H1 (cell line): Measurements from ENCODE around the gene KCNMB4. TPM values are rescaled to one million over a fixed set of nuclear protein-coding genes. Genes with fewer than 3 reads are reported as not detected.

Source experiments
- CTCF ChIA-PET: fragments of 300-600 bp; sonication (Branson Sonifier 250); formaldehyde crosslinking; loops from one replicate; lab custom pipeline; 2021; ENCODE audit not compliant: partially characterized antibody; lab: Charles Lee
- POLR2A ChIA-PET: fragments of 300-600 bp; sonication (Branson Sonifier 250); formaldehyde crosslinking; loops from one replicate; lab custom pipeline; 2021; ENCODE audit warnings: inconsistent platforms; ENCODE audit not compliant: partially characterized antibody; lab: Charles Lee
- DNase-seq, 2 experiments: peaks; one replicate each; pipeline versions ENCODE4 v3.0.0 to v3.0.0-alpha.2; 2010 to 2022; ENCODE audit warnings: low spot score in 2 of 2, low read depth in 1 of 2, mixed read lengths in 1 of 2
- FAIRE-seq: peaks from 2 replicates; lab custom pipeline; 2011; peaks lifted over from hg19 to GRCh38; lab: Jason Lieb, UNC
- H2AFZ ChIP-seq: 2 replicates; pipeline ENCODE4 v1.8.1; 2012; ENCODE audit warnings: low read length, inconsistent platforms
- H2AK5ac ChIP-seq: 2 replicates; pipeline ENCODE4 v1.6.1; 2013; ENCODE audit warnings: low read depth, low read length
- H2BK120ac ChIP-seq: replicated peaks from 2 replicates; pipeline ENCODE3; 2013; ENCODE audit warnings: low read depth, low read length, inconsistent platforms
- H2BK12ac ChIP-seq: 2 replicates; pipeline ENCODE4 v1.6.1; 2013; ENCODE audit warnings: low read depth, low read length
- H2BK15ac ChIP-seq: 2 replicates; pipeline ENCODE4 v1.6.1; 2013; ENCODE audit warnings: low read length
- H2BK20ac ChIP-seq: 2 replicates; pipeline ENCODE4 v1.6.1; 2013; ENCODE audit warnings: low read length
- H2BK5ac ChIP-seq: 2 replicates; pipeline ENCODE4 v1.6.1; 2013; ENCODE audit warnings: low read depth, low read length
- H3K14ac ChIP-seq: 2 replicates; pipeline ENCODE4 v1.6.1; 2013; ENCODE audit warnings: inconsistent platforms; ENCODE audit not compliant: insufficient read length
- H3K18ac ChIP-seq: 2 replicates; pipeline ENCODE4 v1.6.1; 2013; ENCODE audit warnings: low read length; ENCODE audit errors: extremely low read depth
- H3K23ac ChIP-seq: 2 replicates; pipeline ENCODE4 v1.6.1; 2013; ENCODE audit warnings: inconsistent platforms; ENCODE audit not compliant: insufficient read length
- H3K23me2 ChIP-seq: 2 replicates; pipeline ENCODE4 v1.6.1; 2013; ENCODE audit warnings: low read depth, low read length
- H3K27ac ChIP-seq: 2 replicates; pipeline ENCODE4 v1.6.1; 2011; ENCODE audit warnings: low read depth, low read length, inconsistent platforms
- H3K27me3 ChIP-seq, 4 experiments: replicated peaks in 1 of 4; 1 replicate in 1 of 4; 2 replicates in 3 of 4; pipeline versions ENCODE4 v1.6.1 to v1.8.1; 2011 to 2013; ENCODE audit warnings: low read length in 3 of 4, mild to moderate bottlenecking in 3 of 4, inconsistent platforms in 2 of 4, mixed read lengths in 2 of 4, moderate library complexity in 1 of 4; ENCODE audit not compliant: control insufficient read depth in 3 of 4, insufficient read depth in 3 of 4; ENCODE audit errors: extremely low read depth in 1 of 4
- H3K36me3 ChIP-seq, 4 experiments: 2 replicates each; pipeline versions ENCODE4 v1.6.1 to v1.8.1; 2011 to 2013; ENCODE audit warnings: mild to moderate bottlenecking in 4 of 4, low read length in 3 of 4, moderate library complexity in 2 of 4, control low read depth in 1 of 4, inconsistent platforms in 1 of 4; ENCODE audit not compliant: insufficient read depth in 4 of 4, control insufficient read depth in 2 of 4
- H3K4ac ChIP-seq: replicated peaks from 2 replicates; pipeline ENCODE3; 2013; ENCODE audit warnings: low read length, low read depth, mixed read lengths, inconsistent platforms; ENCODE audit not compliant: insufficient read length
- H3K4me1 ChIP-seq, 4 experiments: replicated peaks in 1 of 4; 1 replicate in 1 of 4; 2 replicates in 3 of 4; pipeline versions ENCODE4 v1.6.1 to v1.8.1; 2011 to 2013; ENCODE audit warnings: low read length in 3 of 4, inconsistent platforms in 2 of 4, mixed read lengths in 1 of 4; ENCODE audit not compliant: insufficient read depth in 4 of 4, control insufficient read depth in 3 of 4
- H3K4me2 ChIP-seq, 2 experiments: 2 replicates each; pipeline versions ENCODE4 v1.6.1 to v1.8.1; 2011 to 2013; ENCODE audit warnings: low read depth in 2 of 2, low read length in 2 of 2, control low read depth in 1 of 2, inconsistent platforms in 1 of 2, mild to moderate bottlenecking in 1 of 2; ENCODE audit not compliant: insufficient read depth in 1 of 2
- H3K4me3 ChIP-seq, 4 experiments: fragments of 200-600, 300-600 bp in 1 of 4; sonication (generic), shearing (Covaris generic), sonication (Bioruptor Twin) in 1 of 4; 2 replicates each; pipeline versions ENCODE4 v1.5.1 to v1.8.1; 2011 to 2016; ENCODE audit warnings: low read length in 4 of 4, low read depth in 3 of 4, control low read depth in 2 of 4, inconsistent platforms in 2 of 4, mild to moderate bottlenecking in 2 of 4, mixed read lengths in 1 of 4, moderate library complexity in 1 of 4; ENCODE audit not compliant: insufficient read depth in 2 of 4; ENCODE audit errors: extremely low read depth in 1 of 4
- H3K56ac ChIP-seq: replicated peaks from 2 replicates; pipeline ENCODE3; 2013; ENCODE audit warnings: low read depth, mild to moderate bottlenecking, mixed read lengths, low read length, inconsistent platforms; ENCODE audit not compliant: insufficient read length
- H3K79me1 ChIP-seq: 2 replicates; pipeline ENCODE4 v1.6.1; 2013; ENCODE audit warnings: low read depth, low read length, control low read depth
- H3K79me2 ChIP-seq, 2 experiments: 2 replicates each; pipeline versions ENCODE4 v1.6.1 to v1.8.1; 2012 to 2013; ENCODE audit warnings: low read length in 2 of 2, mild to moderate bottlenecking in 2 of 2, inconsistent platforms in 1 of 2; ENCODE audit not compliant: insufficient read depth in 2 of 2, control insufficient read depth in 1 of 2
- H3K9ac ChIP-seq, 4 experiments: replicated peaks in 1 of 4; 1 replicate in 1 of 4; 2 replicates in 3 of 4; pipeline versions ENCODE4 v1.6.1 to v1.8.1; 2011 to 2013; ENCODE audit warnings: low read depth in 3 of 4, low read length in 3 of 4, control low read depth in 2 of 4, mild to moderate bottlenecking in 2 of 4, moderate library complexity in 2 of 4, inconsistent platforms in 1 of 4; ENCODE audit errors: extremely low read depth in 1 of 4
- H3K9me3 ChIP-seq, 2 experiments: 2 replicates each; pipeline versions ENCODE4 v1.6.1 to v1.8.1; 2012 to 2013; ENCODE audit warnings: mild to moderate bottlenecking in 2 of 2, moderate library complexity in 2 of 2, control low read depth in 1 of 2, inconsistent platforms in 1 of 2, low read depth in 1 of 2, low read length in 1 of 2, mixed read lengths in 1 of 2; ENCODE audit not compliant: insufficient read depth in 2 of 2
- H4K20me1 ChIP-seq, 2 experiments: replicated peaks in 1 of 2; 2 replicates each; pipeline versions ENCODE3 to v1.8.1; 2011 to 2013; ENCODE audit warnings: inconsistent platforms in 2 of 2, low read length in 2 of 2, mild to moderate bottlenecking in 1 of 2; ENCODE audit not compliant: insufficient read depth in 2 of 2, control insufficient read depth in 1 of 2
- H4K5ac ChIP-seq: 2 replicates; pipeline ENCODE4 v1.6.1; 2013; ENCODE audit warnings: low read length, low read depth, mixed read lengths, inconsistent platforms; ENCODE audit not compliant: insufficient read length
- H4K8ac ChIP-seq: 2 replicates; pipeline ENCODE4 v1.8.0; 2013; ENCODE audit warnings: mild to moderate bottlenecking, moderate library complexity, low read length, inconsistent platforms; ENCODE audit not compliant: insufficient read depth; ENCODE audit errors: extremely low read depth
- H4K91ac ChIP-seq: replicated peaks from 2 replicates; pipeline ENCODE3; 2013; ENCODE audit warnings: low read length, mixed read lengths, inconsistent platforms; ENCODE audit not compliant: insufficient read length
- BRCA1 ChIP-seq: IDR thresholded peaks from 2 replicates; pipeline ENCODE4 v1.6.1; 2012; ENCODE audit warnings: low read depth, low read length, improper control_type of control experiment
- CREB1 ChIP-seq: IDR thresholded peaks from 2 replicates; pipeline ENCODE4 v1.6.1; 2012; ENCODE audit warnings: inconsistent platforms
- EGR1 ChIP-seq: IDR thresholded peaks from 2 replicates; pipeline ENCODE4 v1.6.1; 2011; ENCODE audit warnings: low read depth, low read length, borderline replicate concordance
- EZH2 ChIP-seq: fragments of 200-600 bp; sonication (generic); IDR thresholded peaks from 2 replicates; pipeline ENCODE4 v1.7.1; 2012; ENCODE audit warnings: low read depth, mild to moderate bottlenecking, moderate library complexity, low read length, inconsistent platforms; ENCODE audit not compliant: severe bottlenecking
- JUND ChIP-seq: IDR thresholded peaks from 2 replicates; pipeline ENCODE4 v1.6.1; 2011; ENCODE audit warnings: mild to moderate bottlenecking, improper control_type of control experiment, low read length
- MAFK ChIP-seq: IDR thresholded peaks from 2 replicates; pipeline ENCODE4 v1.6.1; 2012; ENCODE audit warnings: low read depth, mild to moderate bottlenecking, improper control_type of control experiment, low read length
- NANOG ChIP-seq: IDR thresholded peaks from 2 replicates; pipeline ENCODE4 v1.6.1; 2011; ENCODE audit warnings: low read length, low read depth, mild to moderate bottlenecking, inconsistent platforms; ENCODE audit not compliant: insufficient read depth, poor library complexity, severe bottlenecking
- RFX5 ChIP-seq: IDR thresholded peaks from 2 replicates; pipeline ENCODE4 v1.6.1; 2011; ENCODE audit warnings: low read depth, low read length, improper control_type of control experiment, borderline replicate concordance
- SAP30 ChIP-seq: fragments of 300-600 bp; sonication (generic); IDR thresholded peaks from 2 replicates; pipeline ENCODE4 v1.7.1; 2012; ENCODE audit warnings: low read length, moderate library complexity, mild to moderate bottlenecking, inconsistent platforms; ENCODE audit not compliant: insufficient read depth, insufficient replicate concordance
- SIRT6 ChIP-seq: IDR thresholded peaks from one replicate; pipeline ENCODE4 v1.7.1; 2012; ENCODE audit warnings: low read length, inconsistent platforms
- YY1 ChIP-seq: IDR thresholded peaks from 2 replicates; pipeline ENCODE4 v1.6.1; 2011; ENCODE audit warnings: low read depth, mild to moderate bottlenecking, low read length
- polyA plus RNA-seq, 7 experiments: library from polyadenylated mRNA; depleted of rRNA in 3 of 7; stranded (reverse) in 5 of 7; unstranded in 2 of 7; fragments of >200 nt in 5 of 7; fragments of 200-250 nt in 2 of 7; gene quantifications; 1 replicate in 5 of 7; 2 replicates in 1 of 7; 4 replicates in 1 of 7; pipeline versions ENCODE4 v1.2.1 to v1.2.3, GENCODE V29; 2011 to 2013; ENCODE audit warnings: missing spikeins in 2 of 7, mixed read lengths in 2 of 7
- total RNA-seq: library from RNA; stranded (reverse); fragmentation: NEBNext Ultra II Directional; extraction: Animal tissue kit (Norgen Biotek cat#: 25700); gene quantifications from 2 replicates; pipeline ENCODE4 v1.2.1, GENCODE V29; 2021
- TF ChIP-seq, protein P1 (sequence below): IDR thresholded peaks from 2 replicates; pipeline ENCODE4 v1.6.1; 2011; ENCODE audit warnings: low read length, improper control_type of control experiment

KCNMB4 gene
- total and polyA plus RNA-seq, 2 of the 8 experiments (the other 6 are each of a cell fraction or from before 2014, with no cell fraction given): 10.9 to 16.0 TPM

- no peak overlapping the region for H3K23ac ChIP-seq
- H2BK12ac ChIP-seq: no peak overlapping the region
- H3K79me1 ChIP-seq: no peaks in the 10 kb centered on the region
- no peaks in the 10 kb centered on the region for H4K20me1 ChIP-seq
- CTCF ChIA-PET: interaction anchor here (0.6 to 1.5 kb wide), 2 partner anchors 21 to 952 kb away, joined by 4 to 5 read pairs; no protein-coding TSS in a partner anchor
- no peak overlapping the region for H2BK120ac ChIP-seq
- POLR2A ChIA-PET: interaction anchor here (1.2 kb wide), 2 partner anchors 23 to 154 kb away, joined by 3 to 4 read pairs; partner anchors contain the start of gene CNOT2
- DNase-seq: no peak
- no peak overlapping the region for H3K27ac ChIP-seq
- no peak overlapping the region for H3K56ac ChIP-seq
- H3K27me3 ChIP-seq: no peaks in the 10 kb centered on the region
- TF ChIP-seq, protein P1, sequence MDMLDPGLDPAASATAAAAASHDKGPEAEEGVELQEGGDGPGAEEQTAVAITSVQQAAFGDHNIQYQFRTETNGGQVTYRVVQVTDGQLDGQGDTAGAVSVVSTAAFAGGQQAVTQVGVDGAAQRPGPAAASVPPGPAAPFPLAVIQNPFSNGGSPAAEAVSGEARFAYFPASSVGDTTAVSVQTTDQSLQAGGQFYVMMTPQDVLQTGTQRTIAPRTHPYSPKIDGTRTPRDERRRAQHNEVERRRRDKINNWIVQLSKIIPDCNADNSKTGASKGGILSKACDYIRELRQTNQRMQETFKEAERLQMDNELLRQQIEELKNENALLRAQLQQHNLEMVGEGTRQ: no peak
- TF ChIP-seq JUND: no peak
- TF ChIP-seq RFX5: no peak
- TF ChIP-seq EGR1: no peak
- TF ChIP-seq SAP30: no peak
- TF ChIP-seq NANOG: no peak
- TF ChIP-seq YY1: no peak
- TF ChIP-seq CREB1: no peak
- no peak for TF ChIP-seq BRCA1
- no peak for TF ChIP-seq EZH2
- no peak for TF ChIP-seq MAFK
- no peak for TF ChIP-seq SIRT6
- TF ChIP-seq, all 59 proteins: peak for 0
- H3K14ac ChIP-seq: no peak overlapping the region
- H2BK15ac ChIP-seq: no peak overlapping the region
- H3K4ac ChIP-seq: no peak overlapping the region
- H2AFZ ChIP-seq: no peak overlapping the region
- no peak overlapping the region for H2BK5ac ChIP-seq
- no peaks in the 10 kb centered on the region for H3K23me2 ChIP-seq
- H3K4me3 ChIP-seq: no peak overlapping the region
- no peak for FAIRE-seq
- no peaks in the 10 kb centered on the region; a peak in 1 of 4 replicates for H3K79me2 ChIP-seq
- no peaks in the 10 kb centered on the region for H3K9me3 ChIP-seq
- no peak overlapping the region for H3K4me2 ChIP-seq
- no peak overlapping the region for H3K18ac ChIP-seq
- no peak overlapping the region for H4K5ac ChIP-seq
- no peak overlapping the region for H4K8ac ChIP-seq
- no peak overlapping the region for H3K9ac ChIP-seq
- H3K4me1 ChIP-seq: no peaks in the 10 kb centered on the region
- no peak overlapping the region for H2BK20ac ChIP-seq
- no peak overlapping the region for H2AK5ac ChIP-seq
- H3K36me3 ChIP-seq: peaks cover 0 to 17% (median 10%) of the 10 kb centered on the region in 4 experiments; a peak in 3 of 8 replicates
- no peak overlapping the region for H4K91ac ChIP-seq
Measured at GRCh38 chr12:70398002-70398401, 31.9 kb downstream of the KCNMB4 start.
